ENCODE data around the gene CAST.

CAST gene

GRCh38 chr5:96809921-96810320 is 147.7 kb downstream of the CAST start:
- no peak for TF ChIP-seq CTCF (IDR thresholded peaks at IDR 0.05; ENCODE audit: extremely low read depth, insufficient read depth, missing control alignments)
- DNase-seq (ENCODE audit: low spot score) = no peak
- in situ Hi-C loops (cut with MboI; ENCODE audit: low pct_unique_long_range_greater_than_20kb, low sequenced_read_pairs, unreplicated experiment) = no loop called here

DNA sequence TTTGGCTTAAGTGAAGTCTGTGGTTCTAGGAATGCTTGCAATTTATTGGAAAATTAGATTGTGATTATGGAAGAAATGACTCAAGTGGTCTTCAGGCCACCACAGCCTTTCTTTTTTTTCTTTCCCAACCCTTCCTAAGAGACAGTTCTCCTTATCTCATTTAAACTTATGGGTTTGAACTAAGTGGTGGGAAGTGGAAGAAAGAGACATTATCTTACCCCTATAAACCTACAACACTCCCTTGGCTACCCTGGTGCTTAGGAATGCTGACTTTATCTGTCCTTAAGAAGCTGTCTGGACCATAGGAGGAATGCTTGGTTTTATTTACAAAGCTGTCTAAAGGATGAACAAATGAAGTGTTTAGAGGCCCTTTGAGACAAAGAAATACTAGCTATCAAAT is 150.7 kb downstream of the CAST start:
- no peak for DNase-seq (ENCODE audit: low spot score)
- no peak for TF ChIP-seq CTCF (IDR thresholded peaks at IDR 0.05; ENCODE audit: extremely low read depth, insufficient read depth, missing control alignments)
- in situ Hi-C loops (cut with MboI; ENCODE audit: low pct_unique_long_range_greater_than_20kb, low sequenced_read_pairs, unreplicated experiment) = no loop called here

DNA sequence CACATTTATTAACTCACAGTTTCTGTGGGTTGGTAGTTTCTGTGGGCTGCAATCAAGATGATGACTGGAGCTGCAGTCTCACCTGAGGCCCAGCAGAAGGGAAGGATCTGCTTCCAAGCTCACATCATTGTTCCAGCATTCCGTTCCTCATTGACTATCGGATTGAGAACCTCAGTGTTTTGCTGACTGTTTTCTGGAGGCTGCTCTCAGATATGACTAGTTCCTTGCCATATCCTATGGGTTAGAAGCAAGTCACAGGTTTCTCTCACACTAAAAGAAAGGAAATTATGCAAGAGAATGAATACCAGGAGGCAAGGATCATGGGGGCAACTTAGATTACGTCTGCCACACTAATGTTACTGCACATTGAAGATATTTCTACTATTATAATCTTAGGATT is 151.9 kb downstream of the CAST start:
- in situ Hi-C loops (cut with MboI; ENCODE audit: low pct_unique_long_range_greater_than_20kb, low sequenced_read_pairs, unreplicated experiment) = no loop called here
- no peak for TF ChIP-seq CTCF (IDR thresholded peaks at IDR 0.05; ENCODE audit: extremely low read depth, insufficient read depth, missing control alignments)
- DNase-seq (ENCODE audit: low spot score) = no peak

DNA sequence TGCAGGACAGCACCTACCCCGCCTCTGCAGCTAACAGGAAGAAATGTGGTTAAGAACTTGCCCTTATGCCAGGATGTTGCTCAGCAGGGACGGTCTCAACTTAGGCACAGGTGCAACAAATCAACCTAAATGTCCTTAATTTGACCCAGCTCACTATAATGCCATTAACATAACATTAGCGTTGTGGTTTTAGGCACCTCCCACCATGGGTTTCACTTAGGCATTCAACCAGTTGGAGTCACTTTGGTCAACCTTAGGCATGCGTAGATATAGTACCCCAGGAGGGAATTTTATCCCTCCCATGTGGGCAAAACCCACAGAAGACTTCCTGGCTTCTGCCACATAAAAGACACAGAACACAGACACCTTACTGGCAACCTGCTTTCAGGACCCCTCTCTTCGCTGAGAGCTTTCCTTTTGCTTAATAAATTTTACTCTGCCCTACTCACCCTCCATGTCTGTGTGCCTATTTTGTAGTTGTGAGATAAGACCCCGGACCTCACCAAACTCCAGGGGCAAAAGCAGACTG is 154.3 kb downstream of the CAST start:
- no peak for DNase-seq (ENCODE audit: low spot score)
- in situ Hi-C loops (cut with MboI; ENCODE audit: low pct_unique_long_range_greater_than_20kb, low sequenced_read_pairs, unreplicated experiment) = no loop called here
- TF ChIP-seq CTCF (IDR thresholded peaks at IDR 0.05; ENCODE audit: extremely low read depth, insufficient read depth, missing control alignments) = no peak

- no peak for DNase-seq (ENCODE audit: low spot score)
- in situ Hi-C loops (cut with MboI; ENCODE audit: low pct_unique_long_range_greater_than_20kb, low sequenced_read_pairs, unreplicated experiment) = no loop called here
These were observed 154.8 kb downstream of the CAST start for GRCh38 chr5:96816991-96817390.

DNA sequence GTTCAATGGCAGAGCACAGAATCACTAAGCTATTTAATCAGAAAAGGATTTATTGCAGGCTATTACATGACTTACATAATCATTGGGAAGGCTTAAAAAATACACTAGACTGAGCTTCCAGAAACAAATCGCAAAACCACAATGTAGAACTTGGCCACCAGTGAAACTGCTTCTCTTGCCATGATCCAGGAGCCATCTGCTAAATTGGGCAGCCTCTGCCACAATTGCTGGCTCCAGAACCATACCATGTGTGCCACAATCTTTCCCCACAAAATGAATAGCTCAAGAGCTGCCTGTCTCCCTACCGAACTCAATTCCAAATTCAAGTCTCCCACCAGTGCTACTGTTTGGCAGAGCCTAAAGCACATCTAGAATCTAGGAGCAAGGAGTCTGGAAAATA is 155.3 kb downstream of the CAST start:
- DNase-seq (ENCODE audit: low spot score) = no peak
- no peak for TF ChIP-seq CTCF (IDR thresholded peaks at IDR 0.05; ENCODE audit: extremely low read depth, insufficient read depth, missing control alignments)
- in situ Hi-C loops (cut with MboI; ENCODE audit: low pct_unique_long_range_greater_than_20kb, low sequenced_read_pairs, unreplicated experiment) = no loop called here

More at GRCh38 chr5:96816991-96817390, 154.8 kb downstream of the CAST start:
- TF ChIP-seq CTCF (IDR thresholded peaks at IDR 0.05; ENCODE audit: extremely low read depth, insufficient read depth, missing control alignments) = no peak

Measured in GM13977 (cell line).